HEK293 (cell line): ENCODE results near the gene PSMD12.

Experiments
- BCL11B ChIP-seq: fragments of 450-650 bp; formaldehyde crosslinking; IDR thresholded peaks from 2 replicates; pipeline ENCODE4 v1.5.1; 2016; ENCODE audit warnings: low read depth, missing biosample characterization, missing genetic modification characterization
- KLF8 ChIP-seq: fragments of 450-650 bp; formaldehyde crosslinking; IDR thresholded peaks from 2 replicates; pipeline ENCODE4 v1.5.1; 2016; ENCODE audit warnings: missing biosample characterization, missing genetic modification characterization
- RBAK ChIP-seq: fragments of 450-650 bp; formaldehyde crosslinking; IDR thresholded peaks from 2 replicates; pipeline ENCODE4 v1.5.1; 2016; ENCODE audit warnings: missing biosample characterization, missing genetic modification characterization
- REST ChIP-seq: fragments of 450-650 bp; formaldehyde crosslinking; IDR thresholded peaks from 2 replicates; pipeline ENCODE4 v1.5.1; 2016; ENCODE audit warnings: missing biosample characterization, missing genetic modification characterization
- SCRT1 ChIP-seq: fragments of 450-650 bp; formaldehyde crosslinking; IDR thresholded peaks from 2 replicates; pipeline ENCODE4 v1.5.1; 2016; ENCODE audit warnings: missing biosample characterization, missing genetic modification characterization, borderline replicate concordance
- TCF7L2 ChIP-seq: IDR thresholded peaks from 2 replicates; pipeline ENCODE4 v1.6.1; 2011; ENCODE audit warnings: low read depth, mild to moderate bottlenecking, inconsistent platforms, low read length, moderate library complexity, borderline replicate concordance
- TRIM28 ChIP-seq: IDR thresholded peaks from 2 replicates; pipeline ENCODE4 v1.6.1; 2011; ENCODE audit warnings: low read length, control low read depth, borderline replicate concordance
- ZBTB1 ChIP-seq: fragments of 450-650 bp; formaldehyde crosslinking; IDR thresholded peaks from 2 replicates; pipeline ENCODE4 v1.5.1; 2016; ENCODE audit warnings: missing biosample characterization, missing genetic modification characterization
- ZBTB49 ChIP-seq: fragments of 450-650 bp; formaldehyde crosslinking; IDR thresholded peaks from 2 replicates; pipeline ENCODE4 v1.5.1; 2016; ENCODE audit warnings: missing biosample characterization, missing genetic modification characterization, low read depth
- ZBTB7A ChIP-seq: fragments of 450-650 bp; formaldehyde crosslinking; IDR thresholded peaks from 2 replicates; pipeline ENCODE4 v1.5.1; 2016; ENCODE audit warnings: low read depth, missing biosample characterization, missing genetic modification characterization
- ZFHX2 ChIP-seq: fragments of 450-650 bp; formaldehyde crosslinking; conservative IDR thresholded peaks from 2 replicates; pipeline ENCODE4 v1.5.1; 2016; ENCODE audit warnings: missing biosample characterization, missing genetic modification characterization
- ZNF133 ChIP-seq: fragments of 450-650 bp; formaldehyde crosslinking; IDR thresholded peaks from 2 replicates; pipeline ENCODE4 v1.5.1; 2016; ENCODE audit warnings: missing biosample characterization, missing genetic modification characterization
- ZNF155 ChIP-seq: fragments of 450-650 bp; formaldehyde crosslinking; IDR thresholded peaks from 2 replicates; pipeline ENCODE4 v1.5.1; 2016; ENCODE audit warnings: missing biosample characterization, missing genetic modification characterization
- ZNF202 ChIP-seq: fragments of 450-650 bp; formaldehyde crosslinking; IDR thresholded peaks from 2 replicates; pipeline ENCODE4 v1.5.1; 2016; ENCODE audit warnings: missing biosample characterization, missing genetic modification characterization, borderline replicate concordance
- ZNF26 ChIP-seq: fragments of 450-650 bp; formaldehyde crosslinking; IDR thresholded peaks from 2 replicates; pipeline ENCODE4 v1.5.1; 2016; ENCODE audit warnings: missing biosample characterization, missing genetic modification characterization
- ZNF266 ChIP-seq: fragments of 450-650 bp; formaldehyde crosslinking; IDR thresholded peaks from 2 replicates; pipeline ENCODE4 v1.5.1; 2016; ENCODE audit warnings: missing biosample characterization, missing genetic modification characterization, low read depth
- ZNF423 ChIP-seq: fragments of 450-650 bp; formaldehyde crosslinking; IDR thresholded peaks from 2 replicates; pipeline ENCODE4 v1.5.1; 2016; ENCODE audit warnings: missing biosample characterization, missing genetic modification characterization
- ZNF426 ChIP-seq: fragments of 450-650 bp; formaldehyde crosslinking; IDR thresholded peaks from 2 replicates; pipeline ENCODE4 v1.5.1; 2017; ENCODE audit warnings: missing biosample characterization, missing genetic modification characterization, mild to moderate bottlenecking, inconsistent platforms, moderate library complexity
- ZNF433 ChIP-seq: fragments of 450-650 bp; formaldehyde crosslinking; IDR thresholded peaks from 2 replicates; pipeline ENCODE4 v1.5.1; 2016; ENCODE audit warnings: missing biosample characterization, missing genetic modification characterization, low read depth
- ZNF449 ChIP-seq: fragments of 450-650 bp; formaldehyde crosslinking; IDR thresholded peaks from 2 replicates; pipeline ENCODE4 v1.5.1; 2017; ENCODE audit warnings: missing biosample characterization, mild to moderate bottlenecking, missing genetic modification characterization, moderate library complexity
- ZNF488 ChIP-seq: fragments of 450-650 bp; formaldehyde crosslinking; IDR thresholded peaks from 2 replicates; pipeline ENCODE4 v1.5.1; 2016; ENCODE audit warnings: missing biosample characterization, missing genetic modification characterization
- ZNF600 ChIP-seq: fragments of 450-650 bp; formaldehyde crosslinking; IDR thresholded peaks from 2 replicates; pipeline ENCODE4 v1.5.1; 2016; ENCODE audit warnings: missing biosample characterization, missing genetic modification characterization
- ZNF624 ChIP-seq: fragments of 450-650 bp; formaldehyde crosslinking; IDR thresholded peaks from 2 replicates; pipeline ENCODE4 v1.5.1; 2017; ENCODE audit warnings: missing biosample characterization, missing genetic modification characterization
- ZNF639 ChIP-seq: fragments of 450-650 bp; formaldehyde crosslinking; IDR thresholded peaks from 2 replicates; pipeline ENCODE4 v1.5.1; 2016; ENCODE audit warnings: missing biosample characterization, missing genetic modification characterization
- ZNF670 ChIP-seq: fragments of 450-650 bp; formaldehyde crosslinking; IDR thresholded peaks from 2 replicates; pipeline ENCODE4 v1.5.1; 2016; ENCODE audit warnings: missing biosample characterization, missing genetic modification characterization, low read depth
- ZNF701 ChIP-seq: fragments of 450-650 bp; formaldehyde crosslinking; IDR thresholded peaks from 2 replicates; pipeline ENCODE4 v1.5.1; 2016; ENCODE audit warnings: missing biosample characterization, missing genetic modification characterization
- ZNF76 ChIP-seq: fragments of 450-650 bp; formaldehyde crosslinking; IDR thresholded peaks from 2 replicates; pipeline ENCODE4; 2016; ENCODE audit warnings: low read depth, missing biosample characterization, missing genetic modification characterization, borderline replicate concordance
- ZNF777 ChIP-seq: fragments of 450-650 bp; formaldehyde crosslinking; IDR thresholded peaks from 2 replicates; pipeline ENCODE4 v1.5.1; 2017; ENCODE audit warnings: missing biosample characterization, missing genetic modification characterization, borderline replicate concordance
- ZNF830 ChIP-seq: fragments of 450-650 bp; IDR thresholded peaks from 2 replicates; pipeline ENCODE4 v1.5.0; 2018; ENCODE audit warnings: missing biosample characterization, missing genetic modification characterization, low read depth, mild to moderate bottlenecking, moderate library complexity

PSMD12 gene

GRCh38 chr17:67378454-67379250, 12.3 kb upstream of the PSMD12 start (continued):
- TF ChIP-seq ZNF639 (tag by site-specific recombination) (no peak), TCF7L2 (no peak), ZNF488 (tag by site-specific recombination) (no peak), TRIM28 (no peak), ZNF433 (tag by site-specific recombination) (no peak), ZNF777 (tag by site-specific recombination) (0 out of 2 replicates have a peak, but pooled peaks have one; percentile 54), ZNF202 (no peak), ZNF133 (tag by site-specific recombination) (no peak), ZFHX2 (tag by site-specific recombination) (peak; percentile 47; the same call in 1 of the 2 replicates), SCRT1 (tag by site-specific recombination) (no peak), KLF8 (tag by site-specific recombination) (peak; percentile 88; the same call in 1 of the 2 replicates), ZNF449 (no peak), ZNF624 (no peak), RBAK (tag by site-specific recombination) (no peak), ZBTB49 (tag by site-specific recombination) (no peak), ZNF26 (tag by site-specific recombination) (no peak), ZBTB7A (tag by site-specific recombination) (no peak), REST (no peak), ZNF600 (tag by site-specific recombination) (no peak), ZNF266 (no peak), ZNF670 (no peak), ZBTB1 (tag by site-specific recombination) (no peak), ZNF423 (tag by site-specific recombination) (peak; percentile 76), ZNF701 (tag by site-specific recombination) (no peak), ZNF155 (tag by site-specific recombination) (no peak), ZNF830 (tag by site-specific recombination) (no peak), ZNF76 (no peak), ZNF426 (no peak), BCL11B (no peak)
